HG02885 (cell line): ENCODE measurements around the gene TRMT10B.
A peak's percentile ranks its signal among the peaks of the same experiment; 100 is the strongest.
"Not testable (repeated sequence)": the region's sequence is repeated elsewhere in the genome, so short reads cannot be mapped to it uniquely, and the experiment has no call there.

Experiments used
- ATAC-seq: cut with Tn5 transposase; IDR thresholded peaks from one replicate; pipeline ENCODE4 v1.9.1; 2021; ENCODE audit warnings: mild to moderate bottlenecking; ENCODE audit not compliant: unreplicated experiment, poor library complexity

The TRMT10B gene

DNA sequence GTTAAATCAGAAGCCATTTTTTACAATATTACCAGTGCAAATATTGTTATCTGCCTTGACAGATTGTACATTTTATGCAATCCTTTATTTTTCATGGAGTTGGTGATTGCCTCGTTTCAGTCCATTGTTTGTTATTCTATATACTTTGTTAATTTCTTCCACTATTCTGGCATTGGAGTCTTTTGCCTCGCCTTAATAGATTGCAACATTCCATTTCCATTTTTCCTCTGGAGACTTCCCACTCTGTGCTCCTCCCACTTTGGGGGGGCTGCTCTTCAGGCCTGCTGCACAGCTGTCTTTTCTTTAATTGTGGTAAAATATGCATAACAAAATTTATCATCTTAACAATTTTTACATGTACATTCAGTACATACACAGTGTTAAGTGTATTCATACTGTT, 42.6 kb downstream of the TRMT10B start:
- no peak for ATAC-seq

DNA sequence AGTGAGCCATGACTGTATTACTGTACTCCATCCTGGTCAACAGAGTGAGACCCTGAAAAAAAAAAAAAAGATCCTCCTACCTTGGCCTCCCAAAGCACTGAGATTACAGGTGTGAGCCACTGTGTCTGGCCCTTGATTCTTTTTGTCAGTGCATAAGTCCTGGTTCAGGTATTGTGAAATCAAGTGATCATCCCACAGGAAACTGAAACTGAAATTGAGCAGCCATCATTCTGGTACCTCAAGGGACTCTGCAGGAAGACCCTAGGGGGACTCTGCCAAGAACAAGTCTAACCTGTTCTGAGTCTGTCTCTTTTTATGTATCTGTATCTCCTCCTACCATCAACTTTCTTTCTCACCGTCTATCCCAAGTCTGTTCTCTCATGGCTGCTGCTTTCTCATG, 45.1 kb downstream of the TRMT10B start:
- ATAC-seq: no peak

DNA sequence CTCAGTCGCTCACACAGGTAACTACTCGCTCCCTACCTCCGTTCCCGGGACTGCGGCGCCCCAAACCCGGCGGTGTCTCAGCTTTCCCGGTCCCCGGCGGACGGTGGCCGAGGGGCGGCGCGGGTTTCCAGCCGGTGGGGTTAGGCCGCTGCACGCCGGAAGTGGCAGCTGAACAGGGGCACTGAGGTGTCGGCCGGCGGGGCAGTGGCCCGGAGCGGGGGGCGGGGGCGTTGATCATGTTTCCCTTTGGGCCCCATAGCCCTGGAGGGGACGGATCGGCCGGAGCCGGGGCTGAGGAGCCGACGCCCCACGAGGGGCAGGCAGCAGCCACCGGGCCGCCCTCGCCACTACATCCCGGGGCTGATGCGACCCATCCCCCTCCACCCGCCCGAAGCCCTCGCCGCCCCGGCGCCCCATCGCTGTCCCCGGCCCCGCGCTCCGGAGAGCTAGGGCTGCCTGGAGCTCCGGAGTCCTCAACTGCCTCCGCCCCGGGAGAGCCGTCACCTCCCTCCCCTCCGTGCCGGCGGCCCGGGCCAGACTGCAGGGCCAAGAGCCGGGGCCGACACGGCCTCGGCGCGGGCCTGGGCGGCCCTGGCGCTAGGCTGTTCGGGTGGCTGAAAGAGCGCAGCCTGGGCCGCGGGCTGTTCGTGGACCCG, 47.2 kb downstream of the TRMT10B start, which contains the start of gene DCAF10:
Gene DCAF10, plus strand, starts transcription at position 167 of the 656 bp plus-strand sequence. Its CDS starts 70 bp downstream, at position 237.
- ATAC-seq: peak; percentile 80

- ATAC-seq: peak; percentile 46
These were observed 47.8 kb downstream of the TRMT10B start for GRCh38 chr9:37801287-37801850.

GRCh38 chr9:37801959-37802711, 48.5 kb downstream of the TRMT10B start:
- no peak for ATAC-seq

GRCh38 chr9:37806271-37806670, 52.7 kb downstream of the TRMT10B start:
- no peak for ATAC-seq

- not testable (repeated sequence) for ATAC-seq
These were observed 56.1 kb downstream of the TRMT10B start for GRCh38 chr9:37809676-37810075.

- no peak for ATAC-seq
These were observed 58.4 kb downstream of the TRMT10B start for GRCh38 chr9:37811906-37812476.

GRCh38 chr9:37812773-37813379, 59.3 kb downstream of the TRMT10B start:
- no peak for ATAC-seq

DNA sequence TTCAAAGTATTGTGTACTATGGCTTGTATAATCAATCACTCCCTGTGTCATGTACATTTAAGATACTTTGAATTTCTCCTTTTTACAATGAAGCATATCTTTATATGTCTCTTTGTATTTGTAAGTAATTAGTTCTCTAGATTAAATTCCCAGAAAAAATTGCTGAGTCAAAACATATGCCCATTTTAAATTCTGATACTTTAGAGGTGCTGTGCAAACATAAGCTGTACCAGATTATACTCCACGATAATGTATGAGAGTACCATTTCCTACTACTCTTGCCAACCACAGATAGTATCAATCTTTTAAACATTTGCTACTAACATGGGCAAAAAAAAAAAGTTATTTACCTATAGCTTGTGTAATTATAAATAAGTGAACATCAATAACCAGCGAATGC, 65.2 kb downstream of the TRMT10B start:
- ATAC-seq: no peak

- no peak for ATAC-seq
These were observed 66.5 kb downstream of the TRMT10B start for GRCh38 chr9:37820142-37820541.

- not testable (repeated sequence) for ATAC-seq
These were observed 71.6 kb downstream of the TRMT10B start for GRCh38 chr9:37825174-37825573.

- ATAC-seq: no peak
These were observed 74.0 kb downstream of the TRMT10B start for GRCh38 chr9:37827483-37828165.
